Testis (tissue), 2 donors: ENCODE measurements around the gene KCNG4.

ENCODE experiments used
- POLR2A ChIP-seq: fragments of 450-650 bp; IDR thresholded peaks from one replicate; pipeline ENCODE4 v1.6.1; 2017; ENCODE audit warnings: antibody characterized with exemption, mild to moderate bottlenecking, moderate library complexity
- TF ChIP-seq, protein P1 (sequence below), 3 experiments: fragments of 450-650 bp in 2 of 3; fragments of 200-600 bp in 1 of 3; sonication (generic) in 1 of 3; IDR thresholded peaks; one replicate each; pipeline ENCODE4 v1.5.1; 2016 to 2019; ENCODE audit warnings: antibody characterized with exemption in 3 of 3, mild to moderate bottlenecking in 2 of 3, moderate library complexity in 1 of 3

DNA sequence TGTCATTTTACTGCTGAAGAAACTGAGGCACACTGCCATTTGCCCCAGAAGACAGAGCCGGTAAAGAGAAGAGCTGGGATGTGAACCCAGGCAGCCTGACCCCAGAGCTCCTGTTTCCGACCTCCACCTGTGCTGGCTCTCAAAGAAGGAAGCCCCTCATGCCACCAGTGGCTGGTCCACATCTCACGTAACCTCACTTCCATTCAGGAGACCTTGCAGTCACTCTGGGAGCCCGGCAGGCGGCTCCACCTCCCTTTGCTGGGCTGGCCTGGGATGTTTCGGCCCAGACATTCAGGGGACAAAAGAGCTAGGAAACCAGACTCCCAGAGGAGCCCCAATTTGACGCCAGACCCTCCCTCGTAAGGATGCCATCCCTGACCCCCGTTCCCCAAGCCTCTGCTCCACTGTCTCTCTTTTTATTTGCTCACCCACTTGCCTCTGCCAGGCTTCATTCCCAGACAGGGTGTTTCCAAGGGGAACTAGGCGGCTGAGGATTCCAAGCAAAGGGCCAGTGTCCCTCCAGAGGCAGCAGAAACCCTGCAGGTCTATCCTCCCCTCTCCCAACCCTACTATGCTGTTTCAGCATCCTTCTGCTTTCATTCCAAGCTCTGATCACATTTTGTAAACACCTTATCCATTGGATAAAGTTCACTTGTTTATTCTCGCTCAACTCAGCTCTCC is 55.8 kb downstream of the KCNG4 start:
- TF ChIP-seq, protein P1, sequence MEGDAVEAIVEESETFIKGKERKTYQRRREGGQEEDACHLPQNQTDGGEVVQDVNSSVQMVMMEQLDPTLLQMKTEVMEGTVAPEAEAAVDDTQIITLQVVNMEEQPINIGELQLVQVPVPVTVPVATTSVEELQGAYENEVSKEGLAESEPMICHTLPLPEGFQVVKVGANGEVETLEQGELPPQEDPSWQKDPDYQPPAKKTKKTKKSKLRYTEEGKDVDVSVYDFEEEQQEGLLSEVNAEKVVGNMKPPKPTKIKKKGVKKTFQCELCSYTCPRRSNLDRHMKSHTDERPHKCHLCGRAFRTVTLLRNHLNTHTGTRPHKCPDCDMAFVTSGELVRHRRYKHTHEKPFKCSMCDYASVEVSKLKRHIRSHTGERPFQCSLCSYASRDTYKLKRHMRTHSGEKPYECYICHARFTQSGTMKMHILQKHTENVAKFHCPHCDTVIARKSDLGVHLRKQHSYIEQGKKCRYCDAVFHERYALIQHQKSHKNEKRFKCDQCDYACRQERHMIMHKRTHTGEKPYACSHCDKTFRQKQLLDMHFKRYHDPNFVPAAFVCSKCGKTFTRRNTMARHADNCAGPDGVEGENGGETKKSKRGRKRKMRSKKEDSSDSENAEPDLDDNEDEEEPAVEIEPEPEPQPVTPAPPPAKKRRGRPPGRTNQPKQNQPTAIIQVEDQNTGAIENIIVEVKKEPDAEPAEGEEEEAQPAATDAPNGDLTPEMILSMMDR (IDR thresholded peaks at IDR 0.05) = peak in 2 of 3 experiments; percentile 17 to 38
- TF ChIP-seq POLR2A = no peak
